ENCODE measurements around the gene VEGFA.
A peak's percentile ranks its signal among the peaks of the same experiment; 100 is the strongest.

VEGFA gene

GRCh38 chr6:43773980-43774775 lies 4.2 kb downstream of the VEGFA start:
- no peak for DNase-seq

- DNase-seq, result peak; percentile 36
Observed at GRCh38 chr6:43774776-43775534, 4.9 kb downstream of the VEGFA start.

DNA sequence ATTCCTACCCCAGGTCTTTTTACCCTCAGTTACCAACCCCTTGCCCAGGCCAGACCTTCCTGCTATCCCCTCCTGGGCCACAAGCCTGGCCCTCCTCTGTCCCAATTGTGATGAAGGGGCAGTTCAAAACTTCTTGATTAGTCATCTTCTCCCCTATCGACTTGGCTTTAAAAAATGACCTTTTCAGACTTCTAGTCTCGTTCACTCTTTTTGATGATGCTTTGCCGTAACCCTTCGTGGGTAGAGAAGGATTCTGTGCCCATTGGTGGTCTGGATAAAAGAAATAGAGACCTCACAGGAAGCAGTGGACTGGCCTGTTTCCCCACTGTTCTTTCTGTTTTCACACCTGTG lies 5.5 kb downstream of the VEGFA start:
- DNase-seq, result no peak

DNA sequence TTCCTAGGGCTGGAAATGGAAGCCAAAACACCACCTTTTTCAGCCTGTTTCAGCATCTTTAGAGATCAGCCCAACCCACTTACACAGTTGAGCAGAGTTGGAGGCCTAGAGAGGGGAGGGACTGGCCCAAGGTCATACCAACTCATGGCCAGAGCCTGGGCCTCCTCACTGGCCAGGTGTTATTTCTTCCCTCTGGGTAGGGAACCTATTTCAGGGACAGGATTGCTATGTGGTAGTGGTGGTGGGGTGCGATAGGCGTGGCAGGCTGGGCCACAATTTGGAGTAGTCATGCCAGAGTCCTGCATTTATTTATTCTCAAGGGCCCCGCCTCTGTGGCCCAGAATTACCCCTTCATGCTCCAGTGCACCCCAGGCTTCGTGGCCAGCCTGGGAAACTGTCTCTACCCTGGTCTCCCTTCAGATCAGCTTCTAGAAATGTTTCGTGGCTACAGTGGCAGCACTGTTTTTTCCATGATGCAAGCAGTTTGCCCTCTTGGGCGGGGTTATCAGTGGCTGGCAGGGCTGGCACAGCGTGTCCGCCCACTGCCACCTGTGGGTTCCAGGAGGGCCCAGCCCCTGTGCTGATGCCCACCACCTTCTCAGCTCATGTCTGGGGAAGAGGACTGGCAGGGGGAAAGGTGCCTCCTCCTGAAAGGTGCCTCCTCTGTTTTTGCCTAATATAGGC lies 6.2 kb downstream of the VEGFA start:
- DNase-seq, result no peak

- DNase-seq, result no peak
Observed at GRCh38 chr6:43776799-43777776, 7.1 kb downstream of the VEGFA start.

DNA sequence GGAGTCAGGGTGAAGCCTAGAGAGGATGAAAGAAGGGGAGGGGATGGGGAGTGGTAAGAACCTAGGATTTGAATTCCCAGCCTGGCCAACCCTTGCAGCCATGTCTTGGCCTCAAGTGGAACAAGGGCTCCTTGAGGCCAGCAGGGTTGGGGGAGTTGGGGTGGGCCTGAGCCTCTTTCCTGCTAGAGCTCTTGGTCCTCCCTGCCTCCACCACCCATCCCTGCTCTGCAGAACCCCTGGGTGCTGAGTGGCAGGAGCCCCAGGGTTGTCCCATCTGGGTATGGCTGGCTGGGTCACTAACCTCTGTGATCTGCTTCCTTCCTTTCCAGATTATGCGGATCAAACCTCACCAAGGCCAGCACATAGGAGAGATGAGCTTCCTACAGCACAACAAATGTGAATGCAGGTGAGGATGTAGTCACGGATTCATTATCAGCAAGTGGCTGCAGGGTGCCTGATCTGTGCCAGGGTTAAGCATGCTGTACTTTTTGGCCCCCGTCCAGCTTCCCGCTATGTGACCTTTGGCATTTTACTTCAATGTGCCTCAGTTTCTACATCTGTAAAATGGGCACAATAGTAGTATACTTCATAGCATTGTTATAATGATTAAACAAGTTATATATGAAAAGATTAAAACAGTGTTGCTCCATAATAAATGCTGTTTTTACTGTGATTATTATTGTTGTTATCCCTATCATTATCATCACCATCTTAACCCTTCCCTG lies 8.3 kb downstream of the VEGFA start:
- no peak for DNase-seq

DNA sequence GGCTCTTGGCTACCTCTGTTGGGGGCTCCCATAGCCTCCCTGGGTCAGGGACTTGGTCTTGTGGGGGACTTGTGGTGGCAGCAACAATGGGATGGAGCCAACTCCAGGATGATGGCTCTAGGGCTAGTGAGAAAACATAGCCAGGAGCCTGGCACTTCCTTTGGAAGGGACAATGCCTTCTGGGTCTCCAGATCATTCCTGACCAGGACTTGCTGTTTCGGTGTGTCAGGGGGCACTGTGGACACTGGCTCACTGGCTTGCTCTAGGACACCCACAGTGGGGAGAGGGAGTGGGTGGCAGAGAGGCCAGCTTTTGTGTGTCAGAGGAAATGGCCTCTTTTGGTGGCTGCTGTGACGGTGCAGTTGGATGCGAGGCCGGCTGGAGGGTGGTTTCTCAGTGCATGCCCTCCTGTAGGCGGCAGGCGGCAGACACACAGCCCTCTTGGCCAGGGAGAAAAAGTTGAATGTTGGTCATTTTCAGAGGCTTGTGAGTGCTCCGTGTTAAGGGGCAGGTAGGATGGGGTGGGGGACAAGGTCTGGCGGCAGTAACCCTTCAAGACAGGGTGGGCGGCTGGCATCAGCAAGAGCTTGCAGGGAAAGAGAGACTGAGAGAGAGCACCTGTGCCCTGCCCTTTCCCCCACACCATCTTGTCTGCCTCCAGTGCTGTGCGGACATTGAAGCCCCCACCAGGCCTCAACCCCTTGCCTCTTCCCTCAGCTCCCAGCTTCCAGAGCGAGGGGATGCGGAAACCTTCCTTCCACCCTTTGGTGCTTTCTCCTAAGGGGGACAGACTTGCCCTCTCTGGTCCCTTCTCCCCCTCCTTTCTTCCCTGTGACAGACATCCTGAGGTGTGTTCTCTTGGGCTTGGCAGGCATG lies 9.2 kb downstream of the VEGFA start:
- DNase-seq, result no peak

- DNase-seq, result no peak
Observed at GRCh38 chr6:43779852-43780236, 9.8 kb downstream of the VEGFA start.

DNA sequence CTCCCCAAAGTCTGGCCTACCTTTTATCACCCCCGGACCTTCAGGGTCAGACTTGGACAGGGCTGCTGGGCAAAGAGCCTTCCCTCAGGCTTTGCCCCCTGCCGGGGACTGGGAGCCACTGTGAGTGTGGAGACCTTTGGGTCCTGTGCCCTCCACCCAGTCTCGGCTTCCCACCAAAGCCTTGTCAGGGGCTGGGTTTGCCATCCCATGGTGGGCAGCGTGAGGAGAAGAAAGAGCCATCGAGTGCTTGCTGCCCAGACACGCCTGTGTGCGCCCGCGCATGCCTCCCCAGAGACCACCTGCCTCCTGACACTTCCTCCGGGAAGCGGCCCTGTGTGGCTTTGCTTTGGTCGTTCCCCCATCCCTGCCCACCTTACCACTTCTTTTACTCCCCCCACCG lies 10.3 kb downstream of the VEGFA start:
- DNase-seq, result no peak

DNA sequence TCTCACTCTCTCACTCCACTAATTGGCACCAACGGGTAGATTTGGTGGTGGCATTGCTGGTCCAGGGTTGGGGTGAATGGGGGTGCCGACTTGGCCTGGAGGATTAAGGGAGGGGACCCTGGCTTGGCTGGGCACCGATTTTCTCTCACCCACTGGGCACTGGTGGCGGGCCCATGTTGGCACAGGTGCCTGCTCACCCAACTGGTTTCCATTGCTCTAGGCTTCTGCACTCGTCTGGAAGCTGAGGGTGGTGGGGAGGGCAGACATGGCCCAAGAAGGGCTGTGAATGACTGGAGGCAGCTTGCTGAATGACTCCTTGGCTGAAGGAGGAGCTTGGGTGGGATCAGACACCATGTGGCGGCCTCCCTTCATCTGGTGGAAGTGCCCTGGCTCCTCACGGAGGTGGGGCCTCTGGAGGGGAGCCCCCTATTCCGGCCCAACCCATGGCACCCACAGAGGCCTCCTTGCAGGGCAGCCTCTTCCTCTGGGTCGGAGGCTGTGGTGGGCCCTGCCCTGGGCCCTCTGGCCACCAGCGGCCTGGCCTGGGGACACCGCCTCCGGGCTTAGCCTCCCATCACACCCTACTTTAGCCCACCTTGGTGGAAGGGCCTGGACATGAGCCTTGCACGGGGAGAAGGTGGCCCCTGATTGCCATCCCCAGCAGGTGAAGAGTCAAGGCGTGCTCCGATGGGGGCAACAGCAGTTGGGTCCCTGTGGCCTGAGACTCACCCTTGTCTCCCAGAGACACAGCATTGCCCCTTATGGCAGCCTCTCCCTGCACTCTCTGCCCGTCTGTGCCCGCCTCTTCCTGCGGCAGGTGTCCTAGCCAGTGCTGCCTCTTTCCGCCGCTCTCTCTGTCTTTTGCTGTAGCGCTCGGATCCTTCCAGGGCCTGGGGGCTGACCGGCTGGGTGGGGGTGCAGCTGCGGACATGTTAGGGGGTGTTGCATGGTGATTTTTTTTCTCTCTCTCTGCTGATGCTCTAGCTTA lies 11.2 kb downstream of the VEGFA start:
- DNase-seq, result no peak

- no peak for DNase-seq
Observed at GRCh38 chr6:43781941-43782704, 12.1 kb downstream of the VEGFA start.

- DNase-seq, result no peak
Observed at GRCh38 chr6:43782764-43783513, 12.9 kb downstream of the VEGFA start.

- DNase-seq, result no peak
Observed at GRCh38 chr6:43784049-43784855, 14.2 kb downstream of the VEGFA start.

DNA sequence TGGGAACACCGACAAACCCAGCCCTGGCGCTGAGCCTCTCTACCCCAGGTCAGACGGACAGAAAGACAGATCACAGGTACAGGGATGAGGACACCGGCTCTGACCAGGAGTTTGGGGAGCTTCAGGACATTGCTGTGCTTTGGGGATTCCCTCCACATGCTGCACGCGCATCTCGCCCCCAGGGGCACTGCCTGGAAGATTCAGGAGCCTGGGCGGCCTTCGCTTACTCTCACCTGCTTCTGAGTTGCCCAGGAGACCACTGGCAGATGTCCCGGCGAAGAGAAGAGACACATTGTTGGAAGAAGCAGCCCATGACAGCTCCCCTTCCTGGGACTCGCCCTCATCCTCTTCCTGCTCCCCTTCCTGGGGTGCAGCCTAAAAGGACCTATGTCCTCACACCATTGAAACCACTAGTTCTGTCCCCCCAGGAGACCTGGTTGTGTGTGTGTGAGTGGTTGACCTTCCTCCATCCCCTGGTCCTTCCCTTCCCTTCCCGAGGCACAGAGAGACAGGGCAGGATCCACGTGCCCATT lies 15.3 kb downstream of the VEGFA start:
- no peak for DNase-seq

GRCh38 chr6:43785904-43786303 lies 15.9 kb downstream of the VEGFA start:
- DNase-seq, result no peak

DNA sequence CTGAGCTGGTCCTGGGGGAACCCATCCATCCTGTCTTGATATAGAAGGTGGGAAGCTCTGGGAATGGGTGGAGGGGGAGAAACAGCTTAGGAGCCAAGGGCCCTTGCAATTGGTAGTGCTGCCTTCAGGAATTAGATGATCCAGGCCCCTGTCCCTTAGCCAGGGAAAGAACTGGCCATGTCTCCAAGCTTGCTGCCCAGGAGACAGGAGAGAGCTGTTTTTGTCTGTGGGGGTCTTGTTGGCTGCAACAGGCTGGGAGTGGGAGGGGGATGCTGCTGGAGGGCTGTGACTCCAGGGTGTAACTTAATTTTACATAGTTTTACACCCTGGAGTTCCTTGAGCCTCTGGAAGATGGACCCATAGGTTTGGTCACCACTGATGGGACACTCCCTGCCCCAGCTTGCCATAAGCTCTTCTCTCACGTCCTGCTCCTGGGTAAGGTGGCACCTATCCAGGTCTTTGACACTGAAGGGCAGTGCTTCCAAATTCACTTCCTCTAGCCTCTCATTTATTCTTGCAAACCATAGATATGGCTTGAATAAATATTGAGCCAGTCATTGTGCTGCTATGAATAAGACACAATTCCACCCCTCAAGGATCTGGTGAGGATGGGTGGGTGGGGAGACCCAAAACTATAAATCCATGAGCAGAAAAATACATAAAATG lies 16.8 kb downstream of the VEGFA start:
- no peak for DNase-seq

Measured in CD4-positive, alpha-beta T cell treated with Interleukin-4 for 4 hours (primary cell).